Mucosa of rectum (tissue), 2 donors: ENCODE results near the gene MTURN.

Experiments
- H3K27ac ChIP-seq, 2 donors: one replicate each; pipeline ENCODE4 v1.7.0; 2013; ENCODE audit warnings: inconsistent platforms in 2 of 2, low read depth in 2 of 2, low read length in 2 of 2
- H3K27me3 ChIP-seq, 2 donors: one replicate each; pipeline ENCODE4 v1.7.0; 2013; ENCODE audit warnings: low read length in 2 of 2; ENCODE audit not compliant: control insufficient read depth in 2 of 2, insufficient read depth in 2 of 2
- H3K36me3 ChIP-seq, 2 donors: one replicate each; pipeline ENCODE4 v1.7.0; 2013; ENCODE audit warnings: low read length in 2 of 2; ENCODE audit not compliant: control insufficient read depth in 2 of 2, insufficient read depth in 2 of 2
- H3K4me1 ChIP-seq, 2 donors: one replicate each; pipeline ENCODE4 v1.7.0; 2013; ENCODE audit warnings: low read length in 2 of 2, mild to moderate bottlenecking in 1 of 2; ENCODE audit not compliant: control insufficient read depth in 2 of 2, insufficient read depth in 2 of 2
- H3K4me3 ChIP-seq, 2 donors: one replicate each; pipeline ENCODE4 v1.7.0; 2013; ENCODE audit warnings: low read length in 2 of 2
- H3K9ac ChIP-seq, 2 donors: one replicate each; pipeline ENCODE4 v1.7.0; 2013; ENCODE audit warnings: low read length in 2 of 2, low read depth in 1 of 2, mild to moderate bottlenecking in 1 of 2
- H3K9me3 ChIP-seq, 2 donors: one replicate each; pipeline ENCODE4 v1.7.0; 2013; ENCODE audit warnings: low read length in 2 of 2; ENCODE audit not compliant: control insufficient read depth in 2 of 2
- donor health status: healthy.
- donor health status: Normal muscosa, but diverticular disease.

Gene MTURN

DNA sequence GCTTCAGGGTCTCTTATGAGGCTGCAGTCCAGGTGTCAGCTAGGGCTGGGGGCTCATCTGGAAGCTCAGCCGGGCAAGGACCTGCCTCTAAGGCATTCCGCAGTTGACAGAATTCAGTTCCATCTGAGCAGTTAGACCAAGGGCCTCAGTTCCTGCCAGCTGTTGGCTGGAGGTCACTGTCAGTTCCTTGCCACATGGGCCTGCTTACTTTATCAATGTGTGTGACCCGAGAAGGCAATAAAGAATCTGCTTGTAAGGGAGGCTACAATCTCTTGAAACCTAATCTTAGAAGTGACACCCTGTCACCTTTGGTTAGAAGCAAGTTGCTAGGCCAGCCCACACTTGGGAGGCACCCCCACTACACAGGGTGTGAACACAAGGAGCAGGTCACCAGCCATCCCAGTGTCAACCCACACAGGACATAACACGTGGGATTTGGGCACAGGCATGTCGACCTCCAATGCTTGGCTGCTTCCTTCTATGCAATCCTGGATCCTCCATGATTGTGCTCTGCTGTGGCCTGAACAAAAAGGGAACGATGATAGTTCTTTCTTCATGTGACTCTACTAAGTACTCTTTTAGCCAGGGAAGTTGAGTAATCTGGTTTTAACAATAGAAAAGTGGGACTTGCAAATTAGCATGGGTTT, 41.8 kb downstream of the MTURN start:
- H3K9ac ChIP-seq: no peak overlapping the region
- H3K27me3 ChIP-seq: no peaks in the 10 kb centered on the region
- no peak overlapping the region for H3K4me3 ChIP-seq
- no peaks in the 10 kb centered on the region for H3K9me3 ChIP-seq
- peaks cover 3 to 8% of the 10 kb centered on the region in 2 donors for H3K4me1 ChIP-seq
- no peaks in the 10 kb centered on the region for H3K36me3 ChIP-seq
- H3K27ac ChIP-seq: no peak overlapping the region

GRCh38 chr7:30177186-30177585, 42.4 kb downstream of the MTURN start:
- H3K27ac ChIP-seq: no peak overlapping the region
- H3K27me3 ChIP-seq: no peaks in the 10 kb centered on the region
- peaks cover 3 to 8% of the 10 kb centered on the region in 2 donors for H3K4me1 ChIP-seq

GRCh38 chr7:30177965-30178364, 43.2 kb downstream of the MTURN start:
- no peak overlapping the region for H3K9ac ChIP-seq
- H3K36me3 ChIP-seq: no peaks in the 10 kb centered on the region
- no peak overlapping the region for H3K4me3 ChIP-seq
- peaks cover 1 to 8% of the 10 kb centered on the region in 2 donors for H3K4me1 ChIP-seq
- H3K27me3 ChIP-seq: no peaks in the 10 kb centered on the region
- H3K9me3 ChIP-seq: no peaks in the 10 kb centered on the region
- no peak overlapping the region for H3K27ac ChIP-seq

More at GRCh38 chr7:30177186-30177585, 42.4 kb downstream of the MTURN start:
- Histone ChIP-seq H3K9ac (no peak overlapping the region), H3K36me3 (no peaks in the 10 kb centered on the region), H3K4me3 (no peak overlapping the region), H3K9me3 (no peaks in the 10 kb centered on the region)

DNA sequence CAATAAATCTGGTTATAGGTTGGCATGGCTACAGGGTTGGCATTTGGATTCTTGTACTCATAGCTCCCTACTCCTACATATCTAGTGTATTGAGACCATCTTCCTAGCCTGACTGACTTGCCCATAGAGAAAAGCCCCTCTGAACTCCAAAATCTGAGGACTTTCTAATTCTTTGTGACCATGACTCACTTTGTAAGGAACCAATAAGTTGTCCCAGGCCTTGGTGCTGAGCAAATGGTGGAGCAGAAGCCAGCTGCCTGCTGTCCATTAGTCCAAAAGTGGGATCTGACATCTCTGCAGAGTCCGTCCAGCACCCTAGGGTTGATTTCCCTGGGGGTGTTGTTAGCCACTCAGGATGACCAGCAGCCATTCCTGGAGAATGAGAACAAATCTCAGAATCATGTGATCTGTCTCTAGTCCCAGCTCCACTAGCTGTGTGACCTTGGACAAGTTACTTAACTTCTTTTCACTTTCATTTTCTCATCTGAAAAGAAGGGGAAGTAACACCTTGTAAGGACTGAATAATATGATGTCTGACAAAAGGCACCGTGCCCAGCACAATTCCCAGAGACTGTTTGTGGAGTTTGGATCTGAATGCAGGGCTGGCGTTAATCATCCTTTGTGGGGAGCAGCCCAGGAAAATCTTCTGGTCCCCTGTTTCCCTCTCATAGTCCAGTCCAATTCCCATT, 44.1 kb downstream of the MTURN start:
- H3K4me3 ChIP-seq: no peak overlapping the region
- peak overlapping the region in 1 of 2 donors; percentile 29 for H3K27ac ChIP-seq
- no peaks in the 10 kb centered on the region for H3K36me3 ChIP-seq
- H3K4me1 ChIP-seq: peaks cover 0 to 8% of the 10 kb centered on the region in 2 donors
- H3K9ac ChIP-seq: no peak overlapping the region
- no peaks in the 10 kb centered on the region for H3K27me3 ChIP-seq
- H3K9me3 ChIP-seq: no peaks in the 10 kb centered on the region

DNA sequence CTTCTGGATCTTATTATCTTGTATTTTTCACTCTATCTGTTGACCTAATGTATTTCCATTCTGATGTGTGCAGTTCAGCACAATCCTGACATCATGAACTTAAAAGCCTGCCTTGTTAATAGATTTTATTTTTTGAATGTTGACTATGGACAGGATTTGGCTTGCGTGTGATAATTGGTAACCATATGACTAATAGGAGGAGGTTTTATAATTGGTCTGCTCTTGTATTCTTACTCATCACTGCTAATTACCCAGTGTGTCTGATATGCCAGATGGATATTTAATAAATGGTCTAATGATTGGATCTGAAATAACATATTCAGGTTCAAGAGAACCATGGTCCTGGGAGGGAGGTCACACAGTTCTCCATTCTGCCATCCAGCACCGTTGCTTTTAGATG, 45.9 kb downstream of the MTURN start:
- Histone ChIP-seq H3K4me3 (no peak overlapping the region), H3K27me3 (no peaks in the 10 kb centered on the region), H3K9me3 (peaks cover 0 to 2% of the 10 kb centered on the region in 2 donors), H3K27ac (no peak overlapping the region), H3K36me3 (no peaks in the 10 kb centered on the region), H3K4me1 (peaks cover 0 to 5% of the 10 kb centered on the region in 2 donors), H3K9ac (no peak overlapping the region)

DNA sequence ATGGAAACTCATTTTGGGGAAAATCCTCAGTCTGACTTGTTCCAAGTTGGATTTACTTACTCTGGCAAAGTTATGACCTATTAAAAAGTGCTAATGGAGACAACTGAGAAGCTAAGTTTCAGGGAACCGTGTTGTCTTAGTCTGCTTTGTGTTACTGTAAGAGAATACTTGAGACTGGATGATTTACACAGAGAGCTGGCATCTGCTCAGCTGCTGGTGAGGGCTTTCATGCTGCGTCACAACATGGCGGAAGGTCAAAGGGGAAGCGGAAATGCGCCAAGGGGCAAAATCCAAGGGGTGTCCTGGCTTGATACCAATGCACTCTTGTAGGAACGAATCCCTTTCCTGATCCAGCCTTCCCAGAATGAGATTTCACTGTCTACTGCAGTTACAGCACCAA, 46.4 kb downstream of the MTURN start:
- H3K4me3 ChIP-seq: no peak overlapping the region
- no peaks in the 10 kb centered on the region for H3K27me3 ChIP-seq
- no peaks in the 10 kb centered on the region for H3K36me3 ChIP-seq
- no peak overlapping the region for H3K27ac ChIP-seq
- no peak overlapping the region for H3K9ac ChIP-seq
- peaks cover 0 to 2% of the 10 kb centered on the region in 2 donors for H3K9me3 ChIP-seq
- H3K4me1 ChIP-seq: peaks cover 0 to 5% of the 10 kb centered on the region in 2 donors

GRCh38 chr7:30181736-30182522, 47.1 kb downstream of the MTURN start:
- Histone ChIP-seq H3K27ac (no peak overlapping the region), H3K4me1 (peaks cover 0 to 5% of the 10 kb centered on the region in 2 donors), H3K27me3 (no peaks in the 10 kb centered on the region), H3K36me3 (no peaks in the 10 kb centered on the region), H3K4me3 (no peak overlapping the region), H3K9ac (no peak overlapping the region), H3K9me3 (peaks cover 0 to 2% of the 10 kb centered on the region in 2 donors)

GRCh38 chr7:30182814-30183213, 48.0 kb downstream of the MTURN start:
- no peak overlapping the region for H3K4me3 ChIP-seq
- H3K27me3 ChIP-seq: no peaks in the 10 kb centered on the region
- H3K9me3 ChIP-seq: peaks cover 0 to 4% of the 10 kb centered on the region in 2 donors
- H3K36me3 ChIP-seq: no peaks in the 10 kb centered on the region
- H3K9ac ChIP-seq: no peak overlapping the region
- H3K27ac ChIP-seq: no peak overlapping the region
- peaks cover 0 to 5% of the 10 kb centered on the region in 2 donors for H3K4me1 ChIP-seq

GRCh38 chr7:30183749-30184369, 49.1 kb downstream of the MTURN start:
- Histone ChIP-seq H3K9me3 (peaks cover 0 to 4% of the 10 kb centered on the region in 2 donors), H3K9ac (no peak overlapping the region), H3K27me3 (no peaks in the 10 kb centered on the region), H3K4me3 (no peak overlapping the region), H3K4me1 (peaks cover 0 to 2% of the 10 kb centered on the region in 2 donors), H3K27ac (no peak overlapping the region), H3K36me3 (no peaks in the 10 kb centered on the region)
